SU-DHL-6 (cell line): ENCODE measurements around the gene TMCO4.

Experiments used
- H2AFZ ChIP-seq: fragments of 200-600 bp; sonication (generic); 2 replicates; pipeline ENCODE4 v1.6.1; 2014; ENCODE audit warnings: low read depth, mild to moderate bottlenecking, moderate library complexity, mixed read lengths, antibody characterized with exemption, low read length; ENCODE audit not compliant: severe bottlenecking
- H3F3A ChIP-seq: fragments of 200-600 bp; shearing (Covaris generic); 2 replicates; pipeline ENCODE4 v1.6.0; 2016; ENCODE audit warnings: antibody characterized with exemption, mild to moderate bottlenecking; ENCODE audit not compliant: insufficient read depth
- H3K27ac ChIP-seq: fragments of 200-600 bp; sonication (generic); 2 replicates; pipeline ENCODE4 v1.5.1; 2016; ENCODE audit warnings: low read depth, mild to moderate bottlenecking, low read length, moderate library complexity, mixed read lengths
- H3K27me3 ChIP-seq: fragments of 200-600 bp; sonication (generic), shearing (Covaris generic); 2 replicates; pipeline ENCODE4 v1.6.0; 2014; ENCODE audit warnings: mild to moderate bottlenecking, low read length
- H3K36me3 ChIP-seq: fragments of 200-600 bp; sonication (generic); 2 replicates; pipeline ENCODE4 v1.6.1; 2014; ENCODE audit warnings: mild to moderate bottlenecking, low read length, mixed read lengths
- H3K4me2 ChIP-seq: fragments of 300-600, 200-600 bp; shearing (Covaris generic), sonication (generic); 2 replicates; pipeline ENCODE4 v1.6.0; 2014; ENCODE audit warnings: low read length, low read depth, mild to moderate bottlenecking; ENCODE audit not compliant: poor library complexity, severe bottlenecking
- H3K4me3 ChIP-seq: fragments of 200-600 bp; sonication (generic); 2 replicates; pipeline ENCODE4 v1.5.1; 2014; ENCODE audit warnings: antibody characterized with exemption, low read length, mild to moderate bottlenecking, mixed read lengths; ENCODE audit not compliant: insufficient read depth, poor library complexity, severe bottlenecking
- H3K79me2 ChIP-seq: fragments of 200-600 bp; sonication (generic); 2 replicates; pipeline ENCODE4 v1.6.1; 2014; ENCODE audit warnings: mild to moderate bottlenecking, low read length, moderate library complexity; ENCODE audit not compliant: insufficient read depth
- H3K9ac ChIP-seq: fragments of 200-600 bp; sonication (generic); 2 replicates; pipeline ENCODE4 v1.7.0; 2014; ENCODE audit warnings: mild to moderate bottlenecking, low read length
- H3K9me2 ChIP-seq: fragments of 200-600 bp; sonication (generic); replicated peaks from 2 replicates; pipeline ENCODE4 v1.6.1; 2014; ENCODE audit warnings: low read length; ENCODE audit not compliant: insufficient read depth
- H3K9me3 ChIP-seq: fragments of 200-600 bp; sonication (generic); 2 replicates; pipeline ENCODE4 v1.6.1; 2014; ENCODE audit warnings: low read length, mixed read lengths; ENCODE audit not compliant: insufficient read depth
- H4K20me1 ChIP-seq: fragments of 200-600 bp; sonication (generic); 2 replicates; pipeline ENCODE4 v1.6.1; 2014; ENCODE audit warnings: low read depth, mild to moderate bottlenecking, antibody characterized with exemption, low read length, moderate library complexity, mixed read lengths
- EZH2phosphoT487 ChIP-seq: fragments of 200-600 bp; sonication (generic), shearing (Covaris generic); conservative IDR thresholded peaks from 2 replicates; pipeline ENCODE4 v1.6.1; 2018; ENCODE audit warnings: mild to moderate bottlenecking, antibody characterized with exemption, low read length, moderate library complexity, mixed read lengths
- TF ChIP-seq, protein P1 (sequence below): fragments of 200-600 bp; sonication (generic); IDR thresholded peaks from one replicate; pipeline ENCODE4 v1.5.1; 2017; ENCODE audit warnings: antibody characterized with exemption, mild to moderate bottlenecking, low read length, moderate library complexity; ENCODE audit not compliant: insufficient read depth, poor library complexity, severe bottlenecking

TMCO4 gene

DNA sequence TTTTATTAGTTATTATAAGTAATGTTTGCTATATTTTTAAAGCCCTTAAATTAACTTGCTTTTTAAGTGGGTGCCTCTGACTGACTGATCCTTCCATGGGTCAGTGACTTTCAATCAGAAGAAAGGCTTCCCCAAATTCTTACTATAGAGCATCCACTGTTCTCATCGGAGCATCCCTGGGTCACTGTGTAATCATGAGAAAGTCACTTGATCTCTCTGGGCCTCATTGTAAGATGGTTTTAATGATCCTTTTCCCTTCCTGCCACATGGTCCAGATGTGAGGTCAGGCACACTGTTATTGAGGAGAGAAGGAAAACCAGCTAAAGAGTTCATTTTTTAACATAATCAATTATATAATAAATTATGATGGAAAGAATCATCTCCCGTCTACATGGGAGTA is 166.6 kb downstream of the TMCO4 start:
- Histone ChIP-seq H3F3A (no peaks in the 10 kb centered on the region), H3K36me3 (no peaks in the 10 kb centered on the region), H3K27ac (no peak overlapping the region), H3K4me3 (no peak overlapping the region), H3K9me2 (no peaks in the 10 kb centered on the region), H3K27me3 (no peaks in the 10 kb centered on the region), H2AFZ (no peak overlapping the region), H3K79me2 (no peaks in the 10 kb centered on the region), H3K9me3 (no peaks in the 10 kb centered on the region), H3K4me2 (no peak overlapping the region), H4K20me1 (no peaks in the 10 kb centered on the region), H3K9ac (no peak overlapping the region)
- TF ChIP-seq, protein P1, sequence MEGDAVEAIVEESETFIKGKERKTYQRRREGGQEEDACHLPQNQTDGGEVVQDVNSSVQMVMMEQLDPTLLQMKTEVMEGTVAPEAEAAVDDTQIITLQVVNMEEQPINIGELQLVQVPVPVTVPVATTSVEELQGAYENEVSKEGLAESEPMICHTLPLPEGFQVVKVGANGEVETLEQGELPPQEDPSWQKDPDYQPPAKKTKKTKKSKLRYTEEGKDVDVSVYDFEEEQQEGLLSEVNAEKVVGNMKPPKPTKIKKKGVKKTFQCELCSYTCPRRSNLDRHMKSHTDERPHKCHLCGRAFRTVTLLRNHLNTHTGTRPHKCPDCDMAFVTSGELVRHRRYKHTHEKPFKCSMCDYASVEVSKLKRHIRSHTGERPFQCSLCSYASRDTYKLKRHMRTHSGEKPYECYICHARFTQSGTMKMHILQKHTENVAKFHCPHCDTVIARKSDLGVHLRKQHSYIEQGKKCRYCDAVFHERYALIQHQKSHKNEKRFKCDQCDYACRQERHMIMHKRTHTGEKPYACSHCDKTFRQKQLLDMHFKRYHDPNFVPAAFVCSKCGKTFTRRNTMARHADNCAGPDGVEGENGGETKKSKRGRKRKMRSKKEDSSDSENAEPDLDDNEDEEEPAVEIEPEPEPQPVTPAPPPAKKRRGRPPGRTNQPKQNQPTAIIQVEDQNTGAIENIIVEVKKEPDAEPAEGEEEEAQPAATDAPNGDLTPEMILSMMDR, result no peak
- TF ChIP-seq EZH2phosphoT487, result no peak
